HepG2 (cell line): ENCODE data around the gene SERPINB1. TPM values are rescaled to one million over a fixed set of nuclear protein-coding genes. Genes with fewer than 3 reads are reported as not detected.

Source experiments
- CHD4 ChIP-seq: fragments of 200-600 bp; sonication (generic); IDR thresholded peaks from 2 replicates; pipeline ENCODE4 v1.7.0; 2017; ENCODE audit warnings: mild to moderate bottlenecking, low read length, borderline replicate concordance
- ELK4 ChIP-seq: sonication (generic); formaldehyde crosslinking; IDR thresholded peaks from 2 replicates; pipeline ENCODE4 v1.9.0; 2021; ENCODE audit warnings: missing genetic modification reagents, borderline replicate concordance
- ERF ChIP-seq: IDR thresholded peaks from 2 replicates; pipeline ENCODE4 v1.6.1; 2018; ENCODE audit warnings: missing biosample characterization, missing genetic modification reagents
- HNRNPLL ChIP-seq: fragments of 200-400 bp; formaldehyde crosslinking; IDR thresholded peaks from 2 replicates; pipeline ENCODE4 v1.6.1; 2017; ENCODE audit warnings: mild to moderate bottlenecking, low read depth, low read length; ENCODE audit not compliant: poor library complexity, severe bottlenecking
- IKZF5 ChIP-seq: IDR thresholded peaks from 2 replicates; pipeline ENCODE4 v1.6.1; 2018; ENCODE audit warnings: missing genetic modification reagents, mild to moderate bottlenecking, missing compliant biosample characterization
- KLF16 ChIP-seq, 2 experiments: sonication (generic) in 1 of 2; formaldehyde crosslinking in 1 of 2; IDR thresholded peaks; 2 replicates each; pipeline versions ENCODE4 v1.6.1 to v1.8.0; 2016 to 2023; ENCODE audit warnings: missing genetic modification reagents in 2 of 2, missing compliant biosample characterization in 1 of 2
- REPIN1 ChIP-seq: sonication (generic); formaldehyde crosslinking; IDR thresholded peaks from 2 replicates; pipeline ENCODE4 v1.8.0; 2022; ENCODE audit warnings: missing genetic modification reagents, low read depth, mild to moderate bottlenecking, borderline replicate concordance
- RXRA ChIP-seq: sonication (generic); formaldehyde crosslinking; IDR thresholded peaks from 2 replicates; pipeline ENCODE4 v1.5.1; 2020; ENCODE audit warnings: missing genetic modification reagents
- SETDB1 ChIP-seq: sonication (generic); formaldehyde crosslinking; IDR thresholded peaks from 2 replicates; pipeline ENCODE4 v1.5.1; 2020; ENCODE audit warnings: missing genetic modification reagents, mild to moderate bottlenecking, borderline replicate concordance
- TARDBP ChIP-seq: sonication (generic); formaldehyde crosslinking; IDR thresholded peaks from 2 replicates; pipeline ENCODE4 v1.8.0; 2022; ENCODE audit warnings: mild to moderate bottlenecking, missing genetic modification reagents
- TEAD3 ChIP-seq: optimal IDR thresholded peaks from 2 replicates; pipeline ENCODE3; 2016; ENCODE audit warnings: borderline replicate concordance
- ZGPAT ChIP-seq: IDR thresholded peaks from 2 replicates; pipeline ENCODE4 v1.6.1; 2016; ENCODE audit warnings: mild to moderate bottlenecking
- ZHX2 ChIP-seq, 2 experiments: sonication (generic) in 1 of 2; formaldehyde crosslinking in 1 of 2; IDR thresholded peaks; 2 replicates each; pipeline versions ENCODE4 v1.6.1 to v1.9.0; 2014 to 2022; ENCODE audit warnings: antibody characterized with exemption in 1 of 2, borderline replicate concordance in 1 of 2, inconsistent platforms in 1 of 2, low read depth in 1 of 2, missing genetic modification reagents in 1 of 2
- ZKSCAN8 ChIP-seq: IDR thresholded peaks from 2 replicates; pipeline ENCODE4 v1.6.1; 2016; ENCODE audit warnings: borderline replicate concordance, missing genetic modification reagents, missing compliant biosample characterization
- ZNF331 ChIP-seq: sonication (generic); formaldehyde crosslinking; IDR thresholded peaks from 2 replicates; pipeline ENCODE4 v1.4.0; 2020; ENCODE audit warnings: missing genetic modification reagents
- ZNF33B ChIP-seq: sonication (generic); formaldehyde crosslinking; IDR thresholded peaks from 2 replicates; pipeline ENCODE4 v1.5.1; 2020; ENCODE audit warnings: mild to moderate bottlenecking, missing genetic modification reagents
- ZNF382 ChIP-seq: sonication (generic); formaldehyde crosslinking; IDR thresholded peaks from 2 replicates; pipeline ENCODE4 v1.5.0; 2020; ENCODE audit warnings: missing genetic modification reagents, mild to moderate bottlenecking, borderline replicate concordance
- ZNF567 ChIP-seq: sonication (generic); formaldehyde crosslinking; IDR thresholded peaks from 2 replicates; pipeline ENCODE4 v1.8.1; 2023; ENCODE audit warnings: mild to moderate bottlenecking, missing genetic modification reagents, borderline replicate concordance
- polyA plus RNA-seq, 8 experiments: library from polyadenylated mRNA; depleted of rRNA in 3 of 8; stranded (reverse) in 7 of 8; unstranded in 1 of 8; fragments of >200 nt; fragmentation: Illumina TruSeq in 4 of 8; extraction: Trizol in 4 of 8; gene quantifications; 2 replicates each; pipeline versions ENCODE4 v1.2.1 to v1.2.3, GENCODE V29; 2011 to 2016; ENCODE audit warnings: low read depth in 4 of 8, missing spikeins in 1 of 8, mixed read lengths in 1 of 8; ENCODE audit not compliant: insufficient read depth in 1 of 8
- total RNA-seq, 5 experiments: library from RNA; depleted of rRNA; stranded (reverse); fragments of >200 nt; fragmentation: Illumina TruSeq; extraction: Trizol; gene quantifications; 2 replicates each; pipeline ENCODE4 v1.2.3, GENCODE V29; 2016; ENCODE audit warnings: low read depth in 1 of 5

Gene SERPINB1
- total and polyA plus RNA-seq, 2 of the 13 experiments (the other 11 are each of a cell fraction or from before 2014, with no cell fraction given), result 41.4 to 60.5 TPM

GRCh38 chr6:2817903-2818443, 23.7 kb downstream of the SERPINB1 start (continued):
- no peak for TF ChIP-seq ZNF567 (CRISPR knock-in tag)
- TF ChIP-seq REPIN1, result no peak
- TF ChIP-seq ZHX2 (IDR thresholded peaks at IDR 0.05; ENCODE audit: low read depth), result no peak
- TF ChIP-seq ZHX2 (CRISPR knock-in tag; IDR thresholded peaks at IDR 0.05; ENCODE audit: borderline replicate concordance), result no peak
- 0 out of 4 replicates have a peak, but pooled peaks of 1 of the 2 experiments have one; percentile 26 for TF ChIP-seq KLF16 (CRISPR knock-in tag; IDR thresholded peaks at IDR 0.05)
- TF ChIP-seq ZKSCAN8 (CRISPR knock-in tag), result 0 out of 2 replicates have a peak, but pooled peaks have one; percentile 42
- no peak for TF ChIP-seq ZNF33B (CRISPR knock-in tag)
- TF ChIP-seq IKZF5 (CRISPR knock-in tag), result 0 out of 2 replicates have a peak, but pooled peaks have one; percentile 35
- TF ChIP-seq ZNF382 (CRISPR knock-in tag), result no peak
- TF ChIP-seq ZGPAT (CRISPR knock-in tag), result 0 out of 2 replicates have a peak, but pooled peaks have one; percentile 55
- TF ChIP-seq SETDB1 (CRISPR knock-in tag), result no peak
- TF ChIP-seq RXRA, result no peak
- 0 out of 2 replicates have a peak, but pooled peaks have one; percentile 49 for TF ChIP-seq TARDBP (CRISPR knock-in tag)
- no peak for TF ChIP-seq ELK4
- peak; percentile 70 for TF ChIP-seq TEAD3 (CRISPR knock-in tag)
- TF ChIP-seq CHD4, result no peak
- TF ChIP-seq ERF (CRISPR knock-in tag), result 0 out of 2 replicates have a peak, but pooled peaks have one; percentile 49
- no peak for TF ChIP-seq HNRNPLL
- TF ChIP-seq ZNF331 (CRISPR knock-in tag), result 0 out of 2 replicates have a peak, but pooled peaks have one; percentile 53
